ENCODE measurements around the gene GLMP.
A peak's percentile ranks its signal among the peaks of the same experiment; 100 is the strongest.

GLMP gene

DNA sequence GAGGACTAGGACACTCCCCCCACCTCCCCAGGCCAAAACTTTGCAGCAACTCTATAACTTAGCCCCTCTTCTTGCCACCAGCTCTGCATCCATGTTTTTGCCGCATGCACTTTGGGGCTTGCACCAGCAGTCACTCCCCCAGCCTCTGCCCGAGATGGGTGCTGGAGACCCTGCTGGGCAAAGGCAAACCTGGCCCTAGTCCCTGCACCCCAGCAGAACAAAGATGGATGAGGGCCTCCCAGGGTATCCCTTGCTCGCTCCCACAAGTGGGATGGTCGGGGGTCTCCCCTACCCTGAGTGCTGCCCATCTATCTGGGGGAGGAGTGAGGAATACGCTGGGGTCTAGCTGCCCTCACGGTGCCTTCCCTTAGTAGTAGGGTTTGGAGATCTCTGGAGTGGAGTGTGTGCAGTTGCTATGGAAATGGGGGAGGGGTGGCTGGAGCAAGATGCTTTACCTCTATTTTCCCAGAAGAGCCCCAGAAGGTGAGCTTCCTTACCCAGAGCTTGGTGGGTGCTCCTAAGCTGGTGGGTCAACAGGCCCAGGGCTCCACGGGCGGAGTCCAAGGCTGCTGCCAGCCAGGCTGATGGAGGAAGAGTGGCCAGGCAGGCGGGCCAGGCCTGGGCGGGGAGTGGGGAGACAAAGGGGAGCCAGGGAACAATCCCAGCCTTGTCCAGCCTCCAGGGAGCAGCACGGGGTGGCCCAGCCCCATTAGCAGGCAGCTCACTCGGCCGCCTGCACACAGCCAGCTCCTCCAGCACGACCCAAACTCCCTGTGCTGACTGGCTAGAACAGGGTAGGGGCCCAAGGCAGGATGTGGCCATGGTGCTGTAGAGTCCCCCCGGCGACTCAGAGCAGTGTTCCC, 47.8 kb downstream of the GLMP start, which contains the start of gene PAQR6:
Gene PAQR6, minus strand, starts transcription at position 597 of the 863 bp plus-strand sequence. CDS start 1,325 bp downstream, outside the sequence.
- DNase-seq: no peak

DNA sequence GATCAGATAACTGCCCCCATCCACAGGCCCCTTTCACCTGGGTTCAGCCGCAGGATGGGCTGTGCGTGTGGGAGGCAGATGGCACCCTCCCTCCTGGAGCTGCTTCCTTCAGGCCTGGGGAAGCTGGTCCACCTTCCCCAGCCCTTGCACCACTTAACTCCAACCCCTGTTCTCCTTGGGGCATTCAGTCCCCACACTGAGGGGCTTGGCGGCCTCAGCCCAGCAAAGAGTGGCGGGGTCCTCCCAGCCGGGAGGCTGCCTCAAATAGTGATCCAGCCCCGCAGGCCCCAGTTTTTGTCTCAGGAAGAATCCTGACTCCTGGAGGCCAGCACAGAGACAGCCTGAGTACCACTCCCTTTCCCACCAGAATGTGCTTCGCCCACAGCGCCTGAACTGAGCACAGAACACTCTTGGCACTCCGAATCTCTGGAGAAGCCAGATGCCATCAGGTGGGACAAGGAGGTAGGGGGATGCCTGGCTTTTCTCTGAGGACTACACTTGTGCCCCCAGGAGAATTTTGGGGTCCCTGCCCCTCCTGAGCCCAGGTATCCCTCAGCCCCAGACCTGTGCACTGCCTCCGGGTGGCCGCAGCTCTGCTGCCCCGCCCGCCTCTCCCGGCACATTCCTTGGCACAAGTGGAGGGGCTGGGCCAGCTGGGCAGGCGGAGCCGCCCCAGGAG, 48.6 kb downstream of the GLMP start:
- DNase-seq: no peak

GRCh38 chr1:156246241-156246780, 49.2 kb downstream of the GLMP start:
- no peak for DNase-seq

DNA sequence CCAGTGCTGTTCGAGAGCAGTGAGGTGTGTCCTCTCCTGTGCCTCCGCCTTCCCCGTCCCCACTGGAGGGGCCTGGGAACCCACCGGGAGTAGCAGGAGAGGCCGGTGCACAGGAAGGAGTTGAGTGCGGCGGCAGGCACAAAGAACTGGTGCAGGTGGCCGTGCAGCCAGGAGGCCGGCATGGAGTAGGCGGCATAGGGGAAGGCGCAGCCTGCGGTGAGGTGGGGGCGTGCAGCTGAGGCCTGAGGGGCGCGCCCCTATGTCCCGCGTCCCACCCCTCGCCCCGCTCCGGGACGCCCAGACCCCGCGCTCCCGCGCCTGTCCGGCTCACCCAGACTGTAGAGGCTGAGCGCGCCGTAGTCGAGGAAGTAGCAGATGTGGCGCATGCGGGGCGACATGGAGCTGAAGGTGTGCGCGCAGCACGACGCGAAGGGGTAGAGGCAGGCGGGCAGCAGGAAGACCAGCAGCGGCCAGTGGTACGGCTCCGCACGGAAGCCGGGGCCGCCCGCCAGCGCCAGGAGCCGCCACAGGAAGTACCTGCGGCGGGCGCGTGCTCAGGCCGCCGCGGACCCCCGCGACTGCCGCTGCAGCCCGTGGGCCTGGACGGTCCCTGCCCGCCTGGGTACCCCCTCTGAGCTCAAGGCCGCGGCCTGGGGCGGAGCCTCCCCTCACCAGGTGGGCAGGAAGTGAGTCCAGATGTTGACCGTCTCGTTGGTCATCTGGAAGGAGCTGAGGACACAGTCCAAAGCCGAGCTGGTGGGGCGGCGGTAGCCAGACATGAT, 49.8 kb downstream of the GLMP start:
- peak; percentile 78 for DNase-seq

GRCh38 chr1:156244712-156245111, 50.8 kb downstream of the GLMP start:
- no peak for DNase-seq

DNA sequence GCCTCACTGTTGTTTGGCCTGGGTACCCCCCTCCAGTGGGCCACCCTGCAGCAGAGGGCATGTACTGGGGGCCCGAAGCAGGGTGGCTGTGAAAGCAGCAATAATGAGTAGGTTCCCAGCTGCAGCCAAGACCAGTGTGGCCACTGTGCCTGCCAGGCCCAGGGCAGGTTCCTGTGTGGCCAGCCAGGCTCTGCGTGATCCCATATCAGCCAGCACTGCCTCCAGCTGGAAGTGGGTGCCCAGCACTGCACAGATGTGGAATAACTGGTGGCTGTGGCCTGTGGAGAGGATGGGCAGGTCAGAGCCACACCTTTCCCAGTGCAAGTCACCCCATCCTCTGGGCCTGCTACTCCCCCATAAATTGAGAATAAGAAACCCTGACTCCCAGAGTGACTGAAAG, 51.4 kb downstream of the GLMP start:
- no peak for DNase-seq

DNA sequence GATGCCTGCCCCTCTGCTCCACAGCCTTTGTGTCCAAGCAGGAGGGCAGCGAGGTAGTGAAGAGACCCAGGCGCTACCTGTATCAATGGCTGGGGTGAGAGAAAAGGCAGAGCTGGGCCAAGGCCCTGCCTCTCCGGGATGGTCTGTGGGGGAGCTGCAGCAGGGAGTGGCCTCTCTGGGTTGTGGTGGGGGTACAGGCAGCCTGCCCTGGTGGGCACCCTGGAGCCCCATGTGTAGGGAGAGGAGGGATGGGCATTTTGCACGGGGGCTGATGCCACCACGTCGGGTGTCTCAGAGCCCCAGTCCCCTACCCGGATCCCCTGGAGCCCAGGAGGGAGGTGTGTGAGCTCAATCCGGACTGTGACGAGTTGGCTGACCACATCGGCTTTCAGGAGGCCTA, 52.7 kb downstream of the GLMP start:
- no peak for DNase-seq

Data from NCI-H345 (cell line).